ENCODE results near the gene CDC5L.

CDC5L gene

DNA sequence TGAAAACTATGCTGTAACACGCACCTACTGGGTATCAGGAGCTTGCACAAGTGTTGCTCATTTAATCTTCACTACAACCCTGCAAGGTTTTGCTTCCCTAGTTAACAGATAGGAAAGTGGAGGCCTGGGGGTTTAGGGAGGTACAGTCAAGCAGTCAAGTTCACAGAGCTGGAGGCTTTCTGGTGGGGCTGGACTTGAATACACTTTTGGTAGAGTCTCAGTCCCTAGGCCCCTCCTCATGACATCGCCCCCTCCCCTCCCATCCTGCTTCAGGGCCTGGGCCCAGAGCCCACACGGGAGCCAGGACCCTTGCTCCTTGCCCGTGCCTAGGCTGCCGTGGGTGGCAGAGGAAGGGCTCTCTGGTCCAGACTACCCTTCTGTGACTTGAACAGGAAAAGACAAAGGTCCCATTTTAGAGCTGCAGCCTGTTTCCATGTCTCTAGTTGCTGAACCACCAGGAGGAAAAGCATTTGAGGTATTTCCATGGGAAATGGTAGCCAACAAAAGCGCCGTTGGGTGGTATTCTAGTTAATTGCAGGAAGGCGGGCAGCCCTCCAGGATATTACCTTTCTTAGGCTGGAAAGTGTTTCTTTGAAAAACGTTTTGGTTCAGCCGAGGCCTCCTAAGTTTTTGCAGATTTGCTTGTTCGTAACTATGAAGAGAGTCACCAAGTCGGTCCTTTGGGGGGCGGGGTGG is 84.9 kb downstream of the CDC5L start:
- H3K4me2 ChIP-seq (ENCODE audit: low read length) = no peak overlapping the region

DNA sequence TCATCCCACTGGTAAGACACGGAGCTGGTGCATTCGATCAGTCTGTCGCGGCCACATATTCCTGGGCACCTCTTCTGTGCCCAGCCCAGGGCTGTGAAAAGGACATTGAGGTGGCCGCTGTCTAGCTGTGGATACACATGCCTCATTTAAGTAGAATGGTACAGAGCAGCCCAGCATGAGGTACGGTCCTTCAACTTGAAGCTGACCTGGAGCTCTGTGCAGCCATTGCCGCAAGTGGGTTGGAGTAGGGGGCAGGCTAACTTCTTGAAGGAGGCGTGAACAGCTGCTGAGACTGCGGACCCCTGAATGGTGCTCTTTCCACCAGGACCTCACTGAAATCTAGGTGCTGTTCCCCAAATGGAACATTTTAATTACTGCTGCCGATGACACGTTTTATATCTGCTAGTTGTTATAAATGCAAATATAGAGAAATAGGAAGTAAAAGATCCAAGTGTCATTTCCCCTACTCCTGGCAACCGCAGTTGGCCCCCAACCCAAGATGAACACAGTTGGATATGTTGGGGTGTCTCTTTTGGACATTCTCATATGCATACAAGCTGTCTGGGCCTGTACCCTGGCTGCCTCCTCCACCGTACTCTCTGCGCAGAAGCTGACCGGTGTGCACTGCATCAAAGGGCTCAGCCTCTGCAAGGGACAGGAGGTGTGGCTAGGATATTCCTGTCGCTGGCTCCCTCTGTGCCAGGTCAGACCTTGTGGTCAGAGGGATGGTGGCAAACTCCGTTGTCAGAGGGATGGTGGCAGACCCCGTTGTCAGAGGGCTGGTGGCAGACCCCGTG is 86.1 kb downstream of the CDC5L start:
- Histone ChIP-seq H3K27me3 (ENCODE audit: control insufficient read depth, insufficient read depth, low read length) (no peaks in the 10 kb centered on the region), H3K4me3 (ENCODE audit: low read length) (no peak overlapping the region), H3K9ac (ENCODE audit: low read depth, low read length) (no peak overlapping the region), H3K4me1 (ENCODE audit: control insufficient read depth, insufficient read depth, low read length) (peaks cover 19% of the 10 kb centered on the region), H3K4me2 (ENCODE audit: low read length) (no peak overlapping the region), H3K9me3 (replicated peaks; ENCODE audit: low read length) (no peaks in the 10 kb centered on the region), H3K36me3 (ENCODE audit: insufficient read depth, low read length) (no peaks in the 10 kb centered on the region)

More for the DNA sequence above, 84.9 kb downstream of the CDC5L start:
- H3K4me3 ChIP-seq (ENCODE audit: low read length) = no peak overlapping the region
- H3K4me1 ChIP-seq (ENCODE audit: control insufficient read depth, insufficient read depth, low read length) = peaks cover 19% of the 10 kb centered on the region
- no peak overlapping the region for H3K9ac ChIP-seq (ENCODE audit: low read depth, low read length)
- no peaks in the 10 kb centered on the region for H3K9me3 ChIP-seq (replicated peaks; ENCODE audit: low read length)
- H3K27me3 ChIP-seq (ENCODE audit: control insufficient read depth, insufficient read depth, low read length) = no peaks in the 10 kb centered on the region
- H3K36me3 ChIP-seq (ENCODE audit: insufficient read depth, low read length) = no peaks in the 10 kb centered on the region

DNA sequence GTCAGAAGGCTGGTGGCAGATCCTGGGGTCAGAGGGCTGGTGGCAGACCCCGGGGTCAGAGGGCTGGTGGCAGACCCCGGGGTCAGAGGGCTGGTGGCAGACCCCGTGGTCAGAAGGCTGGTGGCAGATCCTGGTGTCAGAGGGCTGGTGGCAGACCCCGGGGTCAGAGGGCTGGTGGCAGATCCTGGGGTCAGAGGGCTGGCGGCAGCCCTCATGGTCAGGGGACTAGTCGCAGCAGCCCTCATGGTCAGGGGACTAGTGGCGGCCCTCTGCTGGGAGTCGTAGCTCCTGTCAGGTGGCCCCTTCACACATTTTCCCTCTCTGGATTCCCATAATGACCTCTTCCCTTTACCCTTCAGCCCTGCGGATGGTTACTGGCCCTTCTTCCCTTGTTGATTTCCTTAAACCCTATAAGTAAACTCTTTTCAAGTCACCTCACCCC is 86.7 kb downstream of the CDC5L start:
- H3K27me3 ChIP-seq (ENCODE audit: control insufficient read depth, insufficient read depth, low read length) = no peaks in the 10 kb centered on the region

DNA sequence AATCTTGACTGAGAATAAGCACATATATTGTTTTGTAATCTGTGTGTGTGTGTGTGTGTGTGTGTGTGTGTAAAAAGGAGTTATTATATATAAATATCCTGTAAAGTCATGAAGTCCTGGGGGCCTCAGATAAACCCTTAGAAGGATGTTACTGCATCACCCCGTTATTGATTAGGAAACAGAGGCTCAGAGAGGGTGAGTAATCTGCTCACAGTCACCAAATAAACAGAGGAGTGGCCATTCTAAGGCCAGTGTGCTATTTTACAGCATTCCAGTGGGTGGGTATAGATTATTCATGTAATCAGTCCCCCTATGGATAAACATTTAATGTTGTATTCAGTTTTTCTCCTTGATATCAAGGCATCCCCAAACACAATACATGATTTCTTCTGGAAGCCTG is 87.1 kb downstream of the CDC5L start:
- no peaks in the 10 kb centered on the region for H3K36me3 ChIP-seq (ENCODE audit: insufficient read depth, low read length)
- H3K27me3 ChIP-seq (ENCODE audit: control insufficient read depth, insufficient read depth, low read length) = no peaks in the 10 kb centered on the region
- peaks cover 19% of the 10 kb centered on the region for H3K4me1 ChIP-seq (ENCODE audit: control insufficient read depth, insufficient read depth, low read length)

More for the DNA sequence above, 86.7 kb downstream of the CDC5L start:
- Histone ChIP-seq H3K9me3 (replicated peaks; ENCODE audit: low read length) (no peaks in the 10 kb centered on the region), H3K4me1 (ENCODE audit: control insufficient read depth, insufficient read depth, low read length) (peaks cover 19% of the 10 kb centered on the region), H3K4me2 (ENCODE audit: low read length) (no peak overlapping the region), H3K4me3 (ENCODE audit: low read length) (no peak overlapping the region), H3K9ac (ENCODE audit: low read depth, low read length) (peak overlapping the region; percentile 2), H3K36me3 (ENCODE audit: insufficient read depth, low read length) (no peaks in the 10 kb centered on the region)

DNA sequence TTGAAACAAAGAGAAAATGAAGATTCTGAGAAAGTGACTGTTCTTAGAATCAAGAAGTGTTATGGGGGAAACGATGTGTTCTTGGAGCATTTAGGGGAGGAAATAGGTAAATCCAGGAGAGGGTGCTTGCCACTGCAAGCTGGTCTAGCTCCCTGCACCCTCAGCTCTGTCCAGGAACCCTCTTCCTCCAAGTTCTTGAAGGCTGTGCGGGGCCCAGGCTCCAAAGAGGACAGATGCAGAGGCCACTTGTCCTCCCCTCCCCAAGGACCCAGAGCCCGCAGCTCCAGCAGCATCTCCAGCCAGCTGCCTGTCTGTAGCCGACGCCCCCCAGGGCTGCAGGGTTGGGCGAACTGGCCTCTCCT is 87.9 kb downstream of the CDC5L start:
- Histone ChIP-seq H3K4me2 (ENCODE audit: low read length) (peak overlapping the region; percentile 28), H3K9me3 (replicated peaks; ENCODE audit: low read length) (no peaks in the 10 kb centered on the region), H3K9ac (ENCODE audit: low read depth, low read length) (peak overlapping the region; percentile 2), H3K27me3 (ENCODE audit: control insufficient read depth, insufficient read depth, low read length) (no peaks in the 10 kb centered on the region), H3K4me1 (ENCODE audit: control insufficient read depth, insufficient read depth, low read length) (peaks cover 19% of the 10 kb centered on the region), H3K4me3 (ENCODE audit: low read length) (no peak overlapping the region), H3K36me3 (ENCODE audit: insufficient read depth, low read length) (no peaks in the 10 kb centered on the region)

More for the DNA sequence above, 87.1 kb downstream of the CDC5L start:
- Histone ChIP-seq H3K9ac (ENCODE audit: low read depth, low read length) (peak overlapping the region; percentile 2), H3K9me3 (replicated peaks; ENCODE audit: low read length) (no peaks in the 10 kb centered on the region), H3K4me3 (ENCODE audit: low read length) (no peak overlapping the region), H3K4me2 (ENCODE audit: low read length) (peak overlapping the region; percentile 28)

DNA sequence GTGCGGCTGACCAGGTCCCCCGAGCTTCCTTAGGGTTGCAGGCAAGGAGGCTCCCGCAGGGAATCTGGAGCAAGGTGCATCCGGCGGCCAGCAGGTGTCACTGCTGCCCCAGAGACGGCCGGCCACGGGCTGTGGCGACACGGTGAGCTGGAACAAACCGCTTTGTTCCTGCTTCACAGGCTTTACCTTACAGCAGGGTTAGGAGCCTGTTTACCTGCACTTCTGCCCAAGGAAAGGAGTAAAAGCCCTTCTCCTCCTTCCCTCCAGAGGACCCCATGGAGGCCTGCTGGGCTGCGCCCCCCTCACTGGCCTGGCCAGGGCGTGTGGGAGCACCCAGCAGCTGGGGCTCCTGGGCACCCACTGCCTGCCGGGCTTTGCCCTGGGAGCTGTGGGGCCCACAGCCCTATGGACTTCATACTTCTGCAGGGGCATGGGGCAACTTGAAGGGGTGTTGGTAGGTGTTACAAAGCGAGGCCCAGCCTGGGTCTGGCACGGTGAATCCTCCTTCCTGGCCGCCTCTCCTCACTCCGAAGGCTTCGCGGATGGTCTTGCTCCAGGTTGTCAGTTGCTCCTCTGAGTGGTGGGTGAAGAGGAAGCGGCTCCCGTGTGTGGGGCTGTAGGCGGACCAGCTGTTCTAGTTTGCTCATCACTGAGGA is 88.4 kb downstream of the CDC5L start:
- Histone ChIP-seq H3K27me3 (ENCODE audit: control insufficient read depth, insufficient read depth, low read length) (no peaks in the 10 kb centered on the region), H3K9me3 (replicated peaks; ENCODE audit: low read length) (no peaks in the 10 kb centered on the region), H3K4me1 (ENCODE audit: control insufficient read depth, insufficient read depth, low read length) (peaks cover 19% of the 10 kb centered on the region), H3K36me3 (ENCODE audit: insufficient read depth, low read length) (no peaks in the 10 kb centered on the region), H3K4me2 (ENCODE audit: low read length) (peak overlapping the region; percentile 65), H3K4me3 (ENCODE audit: low read length) (no peak overlapping the region), H3K9ac (ENCODE audit: low read depth, low read length) (peak overlapping the region; percentile 75)

DNA sequence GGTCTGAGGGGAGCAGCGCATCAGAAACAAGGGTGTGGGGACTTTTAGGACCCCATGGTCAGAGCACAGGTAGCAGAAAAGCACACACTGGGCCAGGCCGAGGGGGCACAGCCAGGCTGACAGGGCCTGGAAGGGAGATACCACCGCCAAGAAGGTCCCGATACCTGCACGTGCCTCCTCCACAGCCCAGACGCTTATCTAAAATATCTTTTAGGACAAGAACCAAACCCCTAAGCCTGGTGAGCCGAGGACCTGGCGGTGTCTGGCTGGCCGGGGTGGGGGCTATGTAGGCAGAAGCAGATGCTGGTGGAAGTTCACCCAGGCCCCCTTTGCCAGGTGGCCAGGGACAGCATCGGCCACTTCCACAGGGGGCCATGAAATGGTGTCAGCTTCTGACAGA is 89.3 kb downstream of the CDC5L start:
- H3K4me3 ChIP-seq (ENCODE audit: low read length) = no peak overlapping the region
- no peaks in the 10 kb centered on the region for H3K36me3 ChIP-seq (ENCODE audit: insufficient read depth, low read length)
- peaks cover 19% of the 10 kb centered on the region for H3K4me1 ChIP-seq (ENCODE audit: control insufficient read depth, insufficient read depth, low read length)
- no peak overlapping the region for H3K9ac ChIP-seq (ENCODE audit: low read depth, low read length)
- H3K4me2 ChIP-seq (ENCODE audit: low read length) = no peak overlapping the region
- H3K27me3 ChIP-seq (ENCODE audit: control insufficient read depth, insufficient read depth, low read length) = no peaks in the 10 kb centered on the region
- H3K9me3 ChIP-seq (replicated peaks; ENCODE audit: low read length) = no peaks in the 10 kb centered on the region

DNA sequence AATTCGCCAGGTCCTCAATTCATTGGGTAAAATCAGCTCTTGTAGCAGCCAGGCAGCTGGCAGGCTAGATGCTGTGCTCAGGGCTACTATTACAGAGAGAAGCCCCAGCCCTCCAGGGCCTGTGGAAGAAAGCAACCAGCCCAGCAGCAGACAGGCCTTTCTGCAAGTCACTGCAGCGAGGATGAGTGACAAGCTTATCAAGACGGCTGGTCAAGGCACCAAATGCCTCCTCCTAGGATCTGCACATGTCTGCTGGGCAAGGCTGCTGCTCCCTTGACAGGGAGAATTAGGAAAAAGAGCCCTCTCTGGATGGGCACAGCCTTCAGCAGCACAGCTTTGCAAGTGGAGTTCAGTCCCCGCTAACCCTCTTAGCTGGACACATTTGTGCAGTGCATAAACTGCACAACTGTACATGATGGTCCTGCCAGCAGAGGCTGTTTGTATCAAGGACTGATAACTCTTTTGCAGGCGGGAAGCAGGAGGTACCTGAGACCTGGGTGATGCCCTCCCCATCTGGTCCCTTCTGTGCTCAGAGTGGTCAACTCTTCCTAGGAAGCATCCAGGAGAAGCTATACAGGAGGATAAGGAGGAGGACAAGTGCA is 89.9 kb downstream of the CDC5L start:
- Histone ChIP-seq H3K4me3 (ENCODE audit: low read length) (no peak overlapping the region), H3K27me3 (ENCODE audit: control insufficient read depth, insufficient read depth, low read length) (no peaks in the 10 kb centered on the region)

DNA sequence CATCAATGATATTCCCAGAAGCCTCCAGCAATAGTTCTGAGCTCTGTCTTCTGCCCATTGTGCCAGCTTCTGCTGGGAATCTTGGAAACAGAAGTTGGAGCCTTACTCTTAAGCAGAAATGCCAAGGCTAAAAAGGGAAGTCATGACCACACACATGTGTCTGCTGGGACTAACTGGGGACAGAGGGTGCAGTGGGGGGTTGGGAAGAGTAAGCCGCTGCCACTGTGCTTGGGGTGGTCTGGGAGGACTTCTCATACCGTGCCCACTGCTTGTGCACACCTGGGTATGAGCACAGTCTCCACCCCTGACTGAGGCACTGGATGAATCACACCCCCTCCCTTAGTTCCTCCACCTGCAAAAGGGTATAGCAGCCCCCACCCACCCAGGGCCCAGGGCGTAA is 90.7 kb downstream of the CDC5L start:
- Histone ChIP-seq H3K4me3 (ENCODE audit: low read length) (no peak overlapping the region), H3K27me3 (ENCODE audit: control insufficient read depth, insufficient read depth, low read length) (no peaks in the 10 kb centered on the region), H3K4me1 (ENCODE audit: control insufficient read depth, insufficient read depth, low read length) (peaks cover 19% of the 10 kb centered on the region), H3K36me3 (ENCODE audit: insufficient read depth, low read length) (no peaks in the 10 kb centered on the region), H3K9ac (ENCODE audit: low read depth, low read length) (no peak overlapping the region), H3K4me2 (ENCODE audit: low read length) (no peak overlapping the region), H3K9me3 (replicated peaks; ENCODE audit: low read length) (no peaks in the 10 kb centered on the region)

More for the DNA sequence above, 89.9 kb downstream of the CDC5L start:
- no peaks in the 10 kb centered on the region for H3K9me3 ChIP-seq (replicated peaks; ENCODE audit: low read length)
- no peak overlapping the region for H3K4me2 ChIP-seq (ENCODE audit: low read length)
- no peaks in the 10 kb centered on the region for H3K36me3 ChIP-seq (ENCODE audit: insufficient read depth, low read length)
- H3K9ac ChIP-seq (ENCODE audit: low read depth, low read length) = no peak overlapping the region
- peaks cover 19% of the 10 kb centered on the region for H3K4me1 ChIP-seq (ENCODE audit: control insufficient read depth, insufficient read depth, low read length)

DNA sequence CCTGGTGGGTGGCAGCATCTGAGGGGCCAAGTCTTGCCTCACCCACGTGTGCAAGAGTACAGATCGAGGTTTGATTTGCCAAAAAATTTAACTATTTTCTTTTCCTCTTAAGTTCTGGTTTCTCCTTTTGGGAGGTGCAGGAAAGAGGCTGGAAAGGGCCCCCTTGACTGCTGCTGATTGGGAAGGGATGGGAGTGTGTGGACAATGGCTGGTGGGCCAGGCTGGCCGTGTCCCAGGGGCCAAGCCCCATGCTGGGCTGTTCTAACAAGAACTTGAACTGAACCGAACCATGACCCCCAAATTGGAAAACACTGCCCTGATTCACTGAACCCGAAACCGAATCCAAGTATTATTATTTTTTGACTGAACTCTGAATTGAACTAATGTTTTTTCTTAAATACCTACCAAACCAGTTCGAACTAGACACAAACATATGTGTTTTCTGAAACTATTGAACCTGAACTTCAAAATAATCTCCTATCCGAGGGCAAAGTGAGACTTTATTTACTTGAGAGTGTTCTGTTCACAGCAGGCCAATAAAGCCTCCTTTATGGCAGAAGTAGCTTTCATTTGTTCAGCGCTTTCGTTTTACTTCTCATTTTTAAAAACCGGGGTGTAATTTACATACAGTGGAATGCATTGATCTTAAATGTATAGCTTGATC is 91.2 kb downstream of the CDC5L start:
- no peaks in the 10 kb centered on the region for H3K36me3 ChIP-seq (ENCODE audit: insufficient read depth, low read length)
- no peaks in the 10 kb centered on the region for H3K9me3 ChIP-seq (replicated peaks; ENCODE audit: low read length)
- H3K9ac ChIP-seq (ENCODE audit: low read depth, low read length) = no peak overlapping the region
- H3K27me3 ChIP-seq (ENCODE audit: control insufficient read depth, insufficient read depth, low read length) = no peaks in the 10 kb centered on the region
- H3K4me1 ChIP-seq (ENCODE audit: control insufficient read depth, insufficient read depth, low read length) = peaks cover 19% of the 10 kb centered on the region
- H3K4me3 ChIP-seq (ENCODE audit: low read length) = no peak overlapping the region
- no peak overlapping the region for H3K4me2 ChIP-seq (ENCODE audit: low read length)

DNA sequence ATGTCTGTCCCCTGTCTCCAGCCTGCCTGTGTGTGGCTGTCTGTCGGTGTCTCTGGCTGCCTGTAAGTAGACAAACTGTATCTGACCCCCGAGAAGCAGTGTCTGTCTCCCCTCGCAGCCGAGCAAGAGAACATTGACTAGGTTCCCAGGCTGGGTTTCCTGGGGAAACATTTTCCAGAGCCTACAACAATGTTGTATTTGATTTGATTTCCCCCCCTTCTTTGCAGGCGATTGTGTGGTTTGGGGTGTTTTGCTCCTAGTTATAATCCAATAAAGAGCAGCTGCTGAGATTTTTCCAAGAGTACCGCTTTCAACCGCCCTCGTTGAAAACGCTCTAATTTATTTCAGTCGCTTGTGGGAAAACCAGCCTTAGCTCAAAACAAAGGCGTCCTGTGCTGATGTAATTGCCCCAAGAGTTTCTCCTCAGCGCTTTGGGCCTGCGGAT is 92.6 kb downstream of the CDC5L start:
- H3K4me1 ChIP-seq (ENCODE audit: control insufficient read depth, insufficient read depth, low read length) = peaks cover 10% of the 10 kb centered on the region
- H3K4me2 ChIP-seq (ENCODE audit: low read length) = no peak overlapping the region
- H3K4me3 ChIP-seq (ENCODE audit: low read length) = no peak overlapping the region
- no peaks in the 10 kb centered on the region for H3K36me3 ChIP-seq (ENCODE audit: insufficient read depth, low read length)
- H3K9ac ChIP-seq (ENCODE audit: low read depth, low read length) = no peak overlapping the region
- H3K27me3 ChIP-seq (ENCODE audit: control insufficient read depth, insufficient read depth, low read length) = no peaks in the 10 kb centered on the region
- H3K9me3 ChIP-seq (replicated peaks; ENCODE audit: low read length) = no peaks in the 10 kb centered on the region

All from skeletal muscle satellite cell (primary cell).